GM12873 (cell line): ENCODE results near the gene KCNK6.

Experiments
- CTCF ChIP-seq: IDR thresholded peaks from 2 replicates; pipeline ENCODE4 v1.5.1; 2012; ENCODE audit warnings: low read depth, mild to moderate bottlenecking, moderate library complexity, low read length, control low read depth; ENCODE audit not compliant: insufficient read depth; ENCODE audit errors: missing control alignments

KCNK6 gene

GRCh38 chr19:38371081-38371480 is 51.4 kb downstream of the KCNK6 start:
- TF ChIP-seq CTCF = no peak

GRCh38 chr19:38373907-38374331 is 54.3 kb downstream of the KCNK6 start:
- TF ChIP-seq CTCF = no peak

- TF ChIP-seq CTCF = peak; percentile 6
Measured at GRCh38 chr19:38374332-38375097, 54.9 kb downstream of the KCNK6 start, which contains the start of gene PSMD8. PSMD8 (plus strand) TSS chr19:38374571; CDS start chr19:38374602, 31 bp downstream.

GRCh38 chr19:38375098-38375493 is 55.5 kb downstream of the KCNK6 start:
- no peak for TF ChIP-seq CTCF

- TF ChIP-seq CTCF = no peak
Measured at GRCh38 chr19:38375748-38376147, 56.1 kb downstream of the KCNK6 start.

- no peak for TF ChIP-seq CTCF
Measured at GRCh38 chr19:38376576-38376975, 56.9 kb downstream of the KCNK6 start.

- TF ChIP-seq CTCF = no peak
Measured at GRCh38 chr19:38377052-38377451, 57.4 kb downstream of the KCNK6 start.

- TF ChIP-seq CTCF = no peak
Measured at GRCh38 chr19:38378866-38379265, 59.2 kb downstream of the KCNK6 start.
